Mesenchymal stem cell (in vitro differentiated cells and primary cell): ENCODE measurements around the gene LMBR1.

Experiments
- DNase-seq: peaks from one replicate; pipeline ENCODE4 v3.0.0-alpha.2; 2013
- H2AFZ ChIP-seq: one replicate; pipeline ENCODE4 v1.6.1; 2013; ENCODE audit warnings: low read depth, mild to moderate bottlenecking, control low read depth, inconsistent platforms, low read length, moderate library complexity
- H2AK5ac ChIP-seq: 2 replicates; pipeline ENCODE4 v1.6.1; 2013; ENCODE audit warnings: low read length, moderate library complexity, mild to moderate bottlenecking, inconsistent platforms; ENCODE audit not compliant: severe bottlenecking
- H2BK120ac ChIP-seq: one replicate; pipeline ENCODE4 v1.6.1; 2013; ENCODE audit warnings: low read depth, mild to moderate bottlenecking, inconsistent platforms, low read length, moderate library complexity
- H2BK12ac ChIP-seq, 2 experiments: one replicate each; pipeline ENCODE4 v1.6.1; 2013; ENCODE audit warnings: inconsistent platforms in 2 of 2, low read length in 2 of 2, mild to moderate bottlenecking in 2 of 2, moderate library complexity in 2 of 2, control low read depth in 1 of 2
- H2BK15ac ChIP-seq: one replicate; pipeline ENCODE4 v1.6.1; 2013; ENCODE audit warnings: mild to moderate bottlenecking, low read depth, inconsistent platforms; ENCODE audit not compliant: poor library complexity, severe bottlenecking
- H2BK5ac ChIP-seq: 2 replicates; pipeline ENCODE4 v1.6.1; 2013; ENCODE audit warnings: low read depth, mild to moderate bottlenecking, low read length, control low read depth, inconsistent platforms; ENCODE audit not compliant: poor library complexity, severe bottlenecking
- H3K14ac ChIP-seq, 2 experiments: one replicate each; pipeline ENCODE4 v1.6.1; 2013; ENCODE audit warnings: inconsistent platforms in 2 of 2, low read length in 2 of 2, control low read depth in 1 of 2, mild to moderate bottlenecking in 1 of 2, moderate library complexity in 1 of 2
- H3K18ac ChIP-seq, 2 experiments: one replicate each; pipeline ENCODE4 v1.6.1; 2013; ENCODE audit warnings: inconsistent platforms in 2 of 2, low read length in 2 of 2, control low read depth in 1 of 2, low read depth in 1 of 2, mild to moderate bottlenecking in 1 of 2
- H3K23ac ChIP-seq, 2 experiments: one replicate each; pipeline ENCODE4 v1.6.1; 2013; ENCODE audit warnings: inconsistent platforms in 2 of 2, low read length in 2 of 2, mild to moderate bottlenecking in 2 of 2, moderate library complexity in 2 of 2, control low read depth in 1 of 2
- H3K27ac ChIP-seq: 2 replicates; pipeline ENCODE4 v1.5.1; 2013; ENCODE audit warnings: mild to moderate bottlenecking, moderate library complexity, low read length, control low read depth, inconsistent platforms; ENCODE audit not compliant: poor library complexity, severe bottlenecking
- H3K27me3 ChIP-seq, 2 experiments: 2 replicates each; pipeline versions ENCODE4 v1.6.1 to v1.7.0; 2013; ENCODE audit warnings: low read length in 2 of 2, mild to moderate bottlenecking in 2 of 2, moderate library complexity in 2 of 2, control low read depth in 1 of 2, inconsistent platforms in 1 of 2; ENCODE audit not compliant: control insufficient read depth in 1 of 2, insufficient read depth in 1 of 2
- H3K36me3 ChIP-seq, 2 experiments: 2 replicates each; pipeline versions ENCODE4 v1.6.1 to v1.7.0; 2013; ENCODE audit warnings: low read length in 2 of 2, control low read depth in 1 of 2, inconsistent platforms in 1 of 2, low read depth in 1 of 2, mild to moderate bottlenecking in 1 of 2; ENCODE audit not compliant: insufficient read depth in 2 of 2, control insufficient read depth in 1 of 2
- H3K4ac ChIP-seq, 2 experiments: one replicate each; pipeline ENCODE4 v1.6.1; 2013; ENCODE audit warnings: inconsistent platforms in 2 of 2, low read length in 2 of 2, mild to moderate bottlenecking in 2 of 2, moderate library complexity in 2 of 2, control low read depth in 1 of 2, low read depth in 1 of 2
- H3K4me1 ChIP-seq: 2 replicates; pipeline ENCODE4 v1.6.1; 2013; ENCODE audit warnings: low read depth, low read length, control low read depth; ENCODE audit not compliant: control insufficient read depth, insufficient read depth
- H3K4me2 ChIP-seq: 2 replicates; pipeline ENCODE4 v1.6.1; 2013; ENCODE audit warnings: low read length, mild to moderate bottlenecking, inconsistent platforms; ENCODE audit not compliant: poor library complexity, severe bottlenecking
- H3K4me3 ChIP-seq, 2 experiments: 2 replicates each; pipeline versions ENCODE4 v1.5.1 to v1.7.0; 2013; ENCODE audit warnings: low read length in 2 of 2, mild to moderate bottlenecking in 2 of 2, control low read depth in 1 of 2, low read depth in 1 of 2; ENCODE audit not compliant: insufficient read depth in 1 of 2
- H3K79me1 ChIP-seq: replicated peaks from 2 replicates; pipeline ENCODE4 v1.6.1; 2013; ENCODE audit warnings: mild to moderate bottlenecking, control low read depth, low read length, inconsistent platforms; ENCODE audit not compliant: poor library complexity, severe bottlenecking
- H3K9ac ChIP-seq: 2 replicates; pipeline ENCODE4 v1.7.0; 2013; ENCODE audit warnings: mild to moderate bottlenecking, low read length, moderate library complexity
- H3K9me3 ChIP-seq: 2 replicates; pipeline ENCODE4 v1.7.0; 2013; ENCODE audit warnings: mild to moderate bottlenecking, low read length; ENCODE audit not compliant: control insufficient read depth
- H4K8ac ChIP-seq: one replicate; pipeline ENCODE4 v1.6.1; 2013; ENCODE audit warnings: inconsistent platforms, mild to moderate bottlenecking, low read length, moderate library complexity
- H4K91ac ChIP-seq: one replicate; pipeline ENCODE4 v1.6.1; 2013; ENCODE audit warnings: mild to moderate bottlenecking, low read length, inconsistent platforms
- WGBS: methylation state at CpG from one replicate; pipeline ENCODE4 v1.1.7; 2013; ENCODE audit warnings: mixed read lengths; 5-methylcytosine and 5-hydroxymethylcytosine counted together

Gene LMBR1

GRCh38 chr7:156772725-156773124 lies 120.3 kb downstream of the LMBR1 start:
- Histone ChIP-seq H2AK5ac (no peak overlapping the region), H3K36me3 (no peaks in the 10 kb centered on the region), H3K4me3 (no peak overlapping the region), H3K23ac (no peak overlapping the region), H4K8ac (no peak overlapping the region), H3K27ac (no peak overlapping the region), H3K79me1 (peaks cover 14% of the 10 kb centered on the region), H2BK5ac (no peak overlapping the region), H4K91ac (no peak overlapping the region), H3K18ac (no peak overlapping the region), H3K4me2 (no peak overlapping the region), H2AFZ (no peak overlapping the region), H2BK15ac (no peak overlapping the region), H3K4me1 (no peaks in the 10 kb centered on the region), H3K27me3 (no peaks in the 10 kb centered on the region), H2BK120ac (no peak overlapping the region), H3K9ac (no peak overlapping the region), H3K9me3 (no peaks in the 10 kb centered on the region), H2BK12ac (no peak overlapping the region), H3K4ac (no peak overlapping the region), H3K14ac (no peak overlapping the region)
- DNase-seq: no peak
- 95% methylated on average over 4 of the region's 5 CpGs for WGBS

- Histone ChIP-seq H3K4me3 (no peak overlapping the region), H3K4ac (no peak overlapping the region)
- DNase-seq: no peak
These were observed 124.1 kb downstream of the LMBR1 start for GRCh38 chr7:156768698-156769472.

GRCh38 chr7:156766666-156767065 lies 126.3 kb downstream of the LMBR1 start:
- H4K91ac ChIP-seq: no peak overlapping the region
- H2BK120ac ChIP-seq: no peak overlapping the region
- no peak overlapping the region for H3K14ac ChIP-seq
- no peak overlapping the region for H2AFZ ChIP-seq
- no peak overlapping the region for H2AK5ac ChIP-seq
- H3K27ac ChIP-seq: no peak overlapping the region
- H3K27me3 ChIP-seq: no peaks in the 10 kb centered on the region
- no peak overlapping the region for H3K4me3 ChIP-seq
- no peak overlapping the region for H2BK12ac ChIP-seq
- H4K8ac ChIP-seq: no peak overlapping the region
- H3K9me3 ChIP-seq: no peaks in the 10 kb centered on the region
- H2BK15ac ChIP-seq: no peak overlapping the region
- no peaks in the 10 kb centered on the region for H3K4me1 ChIP-seq
- H2BK5ac ChIP-seq: no peak overlapping the region
- H3K23ac ChIP-seq: no peak overlapping the region
- no peak overlapping the region for H3K18ac ChIP-seq
- WGBS: 95% methylated on average over 6 of the region's 6 CpGs
- H3K4me2 ChIP-seq: no peak overlapping the region
- no peak for DNase-seq
- H3K4ac ChIP-seq: no peak overlapping the region
- no peak overlapping the region for H3K9ac ChIP-seq
- H3K79me1 ChIP-seq: peaks cover 12% of the 10 kb centered on the region
- peaks cover 6 to 10% of the 10 kb centered on the region in 2 experiments for H3K36me3 ChIP-seq

More at GRCh38 chr7:156768698-156769472, 124.1 kb downstream of the LMBR1 start:
- no peak overlapping the region for H2BK5ac ChIP-seq
- no peaks in the 10 kb centered on the region for H3K27me3 ChIP-seq
- H4K91ac ChIP-seq: no peak overlapping the region
- no peak overlapping the region for H3K4me2 ChIP-seq
- no peak overlapping the region for H3K9ac ChIP-seq
- H2AK5ac ChIP-seq: no peak overlapping the region
- H3K79me1 ChIP-seq: peaks cover 14% of the 10 kb centered on the region
- no peak overlapping the region for H3K27ac ChIP-seq
- no peak overlapping the region for H2AFZ ChIP-seq
- no peak overlapping the region for H3K23ac ChIP-seq
- H2BK120ac ChIP-seq: no peak overlapping the region
- no peaks in the 10 kb centered on the region for H3K4me1 ChIP-seq
- no peak overlapping the region for H4K8ac ChIP-seq
- 92% methylated on average over 6 of the region's 6 CpGs for WGBS
- no peak overlapping the region for H2BK12ac ChIP-seq
- peaks cover 2 to 6% of the 10 kb centered on the region in 2 experiments for H3K36me3 ChIP-seq
- H3K18ac ChIP-seq: no peak overlapping the region
- no peaks in the 10 kb centered on the region for H3K9me3 ChIP-seq
- no peak overlapping the region for H2BK15ac ChIP-seq
- H3K14ac ChIP-seq: no peak overlapping the region

- Histone ChIP-seq H2AFZ (no peak overlapping the region), H3K23ac (no peak overlapping the region), H3K9me3 (no peaks in the 10 kb centered on the region), H3K79me1 (peaks cover 12% of the 10 kb centered on the region), H4K91ac (no peak overlapping the region), H2BK5ac (no peak overlapping the region), H3K4me2 (no peak overlapping the region), H3K4me1 (no peaks in the 10 kb centered on the region), H2AK5ac (no peak overlapping the region), H3K27ac (no peak overlapping the region), H2BK12ac (no peak overlapping the region), H3K4ac (no peak overlapping the region), H2BK15ac (no peak overlapping the region), H3K36me3 (peaks cover 6 to 10% of the 10 kb centered on the region in 2 experiments), H3K27me3 (no peaks in the 10 kb centered on the region), H3K18ac (no peak overlapping the region), H3K14ac (no peak overlapping the region), H4K8ac (no peak overlapping the region), H3K9ac (no peak overlapping the region), H2BK120ac (no peak overlapping the region), H3K4me3 (no peak overlapping the region)
- 94% methylated on average over 7 of the region's 7 CpGs for WGBS
- DNase-seq: no peak
These were observed 126.9 kb downstream of the LMBR1 start for GRCh38 chr7:156765901-156766656.
